Neural progenitor cell (in vitro differentiated cells): ENCODE results near the gene HDAC8.

Source experiments
- EZH2 ChIP-seq: fragments of 200-600 bp; sonication (generic); IDR thresholded peaks from 2 replicates; pipeline ENCODE4 v1.6.1; 2017; ENCODE audit warnings: antibody characterized with exemption, mild to moderate bottlenecking, moderate library complexity
- TF ChIP-seq, protein P1 (sequence below): fragments of 200-600 bp; sonication (generic); IDR thresholded peaks from 2 replicates; pipeline ENCODE4 v1.5.1; 2017; ENCODE audit warnings: antibody characterized with exemption, mild to moderate bottlenecking

DNA sequence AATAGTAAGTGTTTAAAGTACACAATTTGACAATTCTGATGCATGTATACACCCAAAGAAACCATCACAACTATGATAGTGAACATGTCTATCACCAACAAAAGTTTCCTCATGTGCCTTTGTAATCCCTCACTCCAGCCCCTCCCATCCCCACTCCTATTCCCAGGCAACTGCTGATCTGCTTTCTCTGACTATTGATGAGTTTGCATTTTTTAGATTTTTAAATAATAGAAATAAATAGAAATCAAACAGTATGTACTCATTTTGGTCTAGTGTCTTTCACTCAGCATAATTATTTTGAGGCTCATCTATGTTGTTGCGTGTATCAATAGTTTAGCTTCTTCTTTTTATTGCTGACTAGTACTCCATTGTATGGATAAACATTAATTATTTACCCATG, 290.3 kb downstream of the HDAC8 start:
- no peak for TF ChIP-seq EZH2
- TF ChIP-seq, protein P1, sequence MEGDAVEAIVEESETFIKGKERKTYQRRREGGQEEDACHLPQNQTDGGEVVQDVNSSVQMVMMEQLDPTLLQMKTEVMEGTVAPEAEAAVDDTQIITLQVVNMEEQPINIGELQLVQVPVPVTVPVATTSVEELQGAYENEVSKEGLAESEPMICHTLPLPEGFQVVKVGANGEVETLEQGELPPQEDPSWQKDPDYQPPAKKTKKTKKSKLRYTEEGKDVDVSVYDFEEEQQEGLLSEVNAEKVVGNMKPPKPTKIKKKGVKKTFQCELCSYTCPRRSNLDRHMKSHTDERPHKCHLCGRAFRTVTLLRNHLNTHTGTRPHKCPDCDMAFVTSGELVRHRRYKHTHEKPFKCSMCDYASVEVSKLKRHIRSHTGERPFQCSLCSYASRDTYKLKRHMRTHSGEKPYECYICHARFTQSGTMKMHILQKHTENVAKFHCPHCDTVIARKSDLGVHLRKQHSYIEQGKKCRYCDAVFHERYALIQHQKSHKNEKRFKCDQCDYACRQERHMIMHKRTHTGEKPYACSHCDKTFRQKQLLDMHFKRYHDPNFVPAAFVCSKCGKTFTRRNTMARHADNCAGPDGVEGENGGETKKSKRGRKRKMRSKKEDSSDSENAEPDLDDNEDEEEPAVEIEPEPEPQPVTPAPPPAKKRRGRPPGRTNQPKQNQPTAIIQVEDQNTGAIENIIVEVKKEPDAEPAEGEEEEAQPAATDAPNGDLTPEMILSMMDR, result no peak
